ENCODE results near the gene FFAR3.
"Not testable (repeated sequence)": the region's sequence is repeated elsewhere in the genome, so short reads cannot be mapped to it uniquely, and the experiment has no call there.

FFAR3 gene

GRCh38 chr19:35362261-35363000, 4.2 kb downstream of the FFAR3 start:
- peak in 1 of 42 donors; percentile 10 for DNase-seq
- intact Hi-C loops (cut with DNase I): no loop called here

- intact Hi-C loops (cut with DNase I): no loop called here
- DNase-seq: peak in 1 of 42 donors; percentile 14
These were observed 4.8 kb downstream of the FFAR3 start for GRCh38 chr19:35363001-35363590.

GRCh38 chr19:35363711-35364425, 5.6 kb downstream of the FFAR3 start:
- no peak for DNase-seq

GRCh38 chr19:35365303-35365702, 7.0 kb downstream of the FFAR3 start:
- DNase-seq: no peak
- intact Hi-C loops (cut with DNase I): no loop called here

More at GRCh38 chr19:35363711-35364425, 5.6 kb downstream of the FFAR3 start:
- intact Hi-C loops (cut with DNase I): no loop called here

GRCh38 chr19:35368378-35368777, 10.1 kb downstream of the FFAR3 start:
- no peak for DNase-seq
- intact Hi-C loops (cut with DNase I): no loop called here

- intact Hi-C loops (cut with DNase I): no loop called here
- no peak for DNase-seq
These were observed 11.3 kb downstream of the FFAR3 start for GRCh38 chr19:35369522-35369921.

GRCh38 chr19:35370722-35371121, 12.5 kb downstream of the FFAR3 start, which contains the start of gene GPR42:
Gene GPR42, plus strand, starts transcription at chr19:35371068. Its CDS starts 292 bp downstream, at chr19:35371360.
- intact Hi-C loops (cut with DNase I): no loop called here
- DNase-seq: no peak

- peak in 1 of 42 donors; percentile 25 for DNase-seq
These were observed 15.2 kb downstream of the FFAR3 start for GRCh38 chr19:35373492-35373891.

GRCh38 chr19:35374031-35374430, 15.8 kb downstream of the FFAR3 start:
- DNase-seq; intact Hi-C loops (cut with DNase I): not testable (repeated sequence)

More at GRCh38 chr19:35373492-35373891, 15.2 kb downstream of the FFAR3 start:
- intact Hi-C loops (cut with DNase I): no loop called here

GRCh38 chr19:35375505-35376307, 17.4 kb downstream of the FFAR3 start:
- no peak for DNase-seq
- intact Hi-C loops (cut with DNase I): no loop called here

- intact Hi-C loops (cut with DNase I): no loop called here
- DNase-seq: no peak
These were observed 19.4 kb downstream of the FFAR3 start for GRCh38 chr19:35377656-35378055.

- intact Hi-C loops (cut with DNase I): no loop called here
These were observed 20.1 kb downstream of the FFAR3 start for GRCh38 chr19:35378356-35378755.

GRCh38 chr19:35379545-35379944, 21.3 kb downstream of the FFAR3 start:
- intact Hi-C loops (cut with DNase I): not testable (repeated sequence)
- DNase-seq: peak in 1 of 42 donors; percentile 34

More at GRCh38 chr19:35378356-35378755, 20.1 kb downstream of the FFAR3 start:
- no peak for DNase-seq

- DNase-seq: peak in 1 of 42 donors; percentile 15
- intact Hi-C loops (cut with DNase I): no loop called here
These were observed 21.7 kb downstream of the FFAR3 start for GRCh38 chr19:35379992-35380391.

- intact Hi-C loops (cut with DNase I): no loop called here
- peak in 1 of 42 donors; percentile 13 for DNase-seq
These were observed 22.3 kb downstream of the FFAR3 start for GRCh38 chr19:35380450-35381124.

GRCh38 chr19:35381318-35381717, 23.1 kb downstream of the FFAR3 start:
- intact Hi-C loops (cut with DNase I): no loop called here

GRCh38 chr19:35381926-35382325, 23.7 kb downstream of the FFAR3 start:
- DNase-seq: no peak
- intact Hi-C loops (cut with DNase I): no loop called here

More at GRCh38 chr19:35381318-35381717, 23.1 kb downstream of the FFAR3 start:
- DNase-seq: no peak

GRCh38 chr19:35383536-35383935, 25.3 kb downstream of the FFAR3 start:
- intact Hi-C loops (cut with DNase I): no loop called here
- peak in 1 of 42 donors; percentile 4 for DNase-seq

All from head of caudate nucleus (tissue), 42 donors.